Stimulated activated CD8-positive, alpha-beta memory T cell treated with anti-CD3 and anti-CD28 coated beads, Interleukin-15, amount 100 ng/mL, for 48 hours (primary cell): Measurements from ENCODE around the gene MAPK13.

ENCODE experiments used
- DNase-seq, 2 donors: peaks; one replicate each; pipeline ENCODE4 v3.0.0-alpha.2; 2020; ENCODE audit warnings: low read depth in 2 of 2

Gene MAPK13

DNA sequence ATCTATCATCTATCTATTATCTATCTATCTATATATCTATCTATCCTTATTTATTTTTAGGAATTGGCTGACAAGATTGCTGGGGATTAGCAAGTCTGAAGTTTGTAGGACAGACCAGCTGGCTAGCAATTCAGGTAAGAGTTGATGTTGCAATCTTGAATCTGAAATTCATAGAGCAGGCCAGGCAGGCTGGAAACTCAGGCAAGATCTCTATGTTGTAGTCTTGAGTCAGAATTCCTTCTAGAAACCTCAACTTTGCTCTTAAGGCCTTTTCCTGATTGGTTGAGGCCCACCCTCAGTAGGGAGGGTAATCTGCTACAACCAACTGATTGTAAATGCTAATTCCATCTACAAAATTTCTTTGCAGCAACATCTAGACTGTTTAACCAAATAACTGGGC is 19.2 kb downstream of the MAPK13 start:
- DNase-seq = no peak

GRCh38 chr6:36150283-36150682 is 20.0 kb downstream of the MAPK13 start:
- no peak for DNase-seq

DNA sequence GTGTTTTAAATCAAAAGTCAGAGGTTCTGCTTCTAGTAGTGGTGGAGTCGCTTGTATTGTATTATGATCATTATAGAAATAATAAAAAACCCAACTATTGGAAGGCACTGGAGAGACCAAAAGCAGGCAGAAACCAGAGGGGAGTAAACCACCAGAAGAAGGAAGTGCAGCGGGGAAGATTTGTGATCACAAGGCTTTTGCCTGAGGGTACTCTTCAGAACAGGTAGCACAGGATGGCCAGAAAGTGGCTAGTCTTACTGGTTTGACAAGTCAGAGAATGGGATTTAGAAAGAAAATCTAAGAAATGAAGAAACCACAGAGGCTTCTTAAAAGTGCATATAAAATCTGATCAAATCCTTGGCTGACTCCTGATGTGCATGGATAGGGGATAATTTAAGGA is 24.0 kb downstream of the MAPK13 start:
- DNase-seq = no peak

DNA sequence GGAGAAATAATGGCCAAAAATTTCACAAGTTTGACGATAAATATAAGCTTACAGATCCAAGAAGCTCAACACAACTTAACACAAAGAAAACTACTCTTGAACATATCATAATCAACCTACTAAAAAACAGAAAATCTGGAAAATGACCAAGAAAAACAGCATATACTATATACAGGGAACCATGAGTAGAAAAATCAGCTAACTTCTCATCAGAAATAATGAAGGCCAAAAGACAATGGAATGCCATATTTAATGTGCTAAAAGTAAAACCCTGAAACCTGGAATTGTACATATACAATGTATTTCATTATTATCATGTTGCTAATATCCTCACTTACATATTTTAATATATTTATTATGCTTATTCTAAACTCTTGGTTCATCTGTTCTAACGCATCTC is 25.3 kb downstream of the MAPK13 start:
- DNase-seq = no peak

GRCh38 chr6:36160147-36160760 is 29.9 kb downstream of the MAPK13 start:
- DNase-seq = no peak

DNA sequence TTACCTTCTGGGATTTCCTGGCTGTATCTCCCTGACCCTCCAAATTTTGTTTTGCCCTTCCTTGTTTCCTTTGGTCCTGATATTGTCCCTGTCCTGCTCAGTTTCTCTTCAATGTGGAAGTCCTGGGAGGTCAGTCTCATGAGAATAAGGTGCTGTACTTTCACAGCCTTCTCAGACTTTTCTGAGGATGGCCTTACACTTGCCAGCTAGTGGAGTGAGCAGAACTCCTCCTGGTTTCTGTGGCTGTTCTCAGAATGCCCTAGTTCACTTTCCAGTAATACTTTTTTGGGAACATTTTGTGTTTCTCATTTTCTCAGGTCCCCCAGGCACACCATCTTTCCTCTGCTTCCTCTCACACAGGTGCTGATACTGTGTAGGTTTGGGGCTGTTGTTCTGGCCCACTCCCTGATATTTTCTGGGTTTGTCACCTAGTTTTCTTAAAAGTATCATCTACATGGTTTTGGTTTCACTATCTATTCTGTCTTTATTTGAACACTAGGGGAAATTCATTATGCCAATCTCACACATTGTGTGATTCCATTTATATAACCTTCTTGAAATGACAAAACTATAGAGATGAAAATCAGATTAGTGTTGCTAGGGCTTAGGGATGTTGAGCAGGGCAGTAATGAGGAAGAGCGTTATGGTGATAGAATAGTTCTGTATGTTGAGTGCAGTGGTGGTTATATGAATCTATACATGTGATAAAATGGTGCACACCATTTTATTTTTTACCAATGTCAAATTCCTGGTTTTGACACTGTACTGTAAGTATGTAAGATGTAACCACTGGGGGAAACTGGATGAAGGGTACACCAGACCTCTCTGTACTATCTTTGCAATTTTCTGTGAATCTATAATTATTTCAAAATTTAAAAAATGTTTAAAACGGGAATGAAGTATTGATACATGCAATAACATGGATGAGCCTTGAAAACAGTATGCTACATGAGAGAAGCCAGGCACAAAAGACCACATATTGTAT is 39.0 kb downstream of the MAPK13 start:
- no peak for DNase-seq

DNA sequence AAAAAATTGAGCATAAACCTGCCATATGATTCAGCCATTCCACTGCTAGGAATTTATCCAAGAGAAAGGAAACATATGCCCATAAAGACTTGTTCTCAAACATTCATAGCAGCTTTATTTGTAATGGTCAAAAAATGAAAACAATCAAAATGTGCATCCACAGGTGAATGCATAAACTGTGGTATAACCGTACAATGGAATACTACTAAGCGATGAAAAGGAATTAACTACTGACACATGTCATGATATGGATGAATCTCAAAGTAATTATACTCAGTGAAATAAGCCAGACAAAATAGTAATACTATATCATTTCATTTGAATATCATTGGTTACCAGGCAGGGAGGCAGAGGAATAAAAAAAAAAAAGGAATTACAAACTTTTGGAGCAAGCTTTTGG is 40.4 kb downstream of the MAPK13 start:
- DNase-seq = no peak

DNA sequence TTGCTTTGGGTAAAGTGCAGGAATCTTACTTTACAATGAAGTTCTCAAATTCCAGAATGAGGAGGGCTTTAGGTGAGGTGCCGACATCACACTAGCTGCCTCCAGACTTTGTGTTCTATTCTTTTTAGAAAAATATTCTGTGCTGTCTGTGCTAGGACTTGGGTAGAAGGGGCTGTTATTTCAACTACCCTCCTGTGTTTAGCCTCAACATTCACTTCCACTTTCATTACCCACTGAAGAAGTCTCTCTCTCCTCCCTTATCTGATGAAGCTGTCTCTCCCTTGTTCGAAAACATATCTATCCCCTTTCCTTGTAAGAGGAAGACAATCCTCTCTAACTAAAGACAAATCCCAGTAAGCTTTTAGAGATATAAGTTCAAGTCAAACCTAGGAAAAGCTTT is 41.3 kb downstream of the MAPK13 start:
- DNase-seq = no peak

GRCh38 chr6:36177166-36177565 is 46.9 kb downstream of the MAPK13 start:
- no peak for DNase-seq

DNA sequence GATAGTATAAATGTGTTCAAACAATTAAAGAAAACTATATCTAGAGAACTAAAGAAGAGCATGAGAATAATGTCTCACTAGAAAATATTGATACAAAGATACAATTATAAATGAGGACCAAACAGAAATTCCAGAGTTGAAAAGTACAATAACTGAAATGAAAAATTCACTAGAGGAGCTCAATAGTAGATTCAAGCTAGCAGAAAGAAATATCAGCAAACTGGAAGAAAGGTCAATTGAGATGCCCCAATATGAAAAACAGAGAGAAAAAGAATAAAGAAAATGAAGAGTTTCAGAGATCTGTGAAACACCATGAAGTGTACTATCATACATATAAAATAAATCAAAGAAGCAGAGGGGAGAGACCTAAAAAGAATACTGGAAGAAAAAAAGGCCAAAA is 48.2 kb downstream of the MAPK13 start:
- DNase-seq = no peak

- DNase-seq = no peak
These were observed 49.8 kb downstream of the MAPK13 start for GRCh38 chr6:36180126-36180525.

GRCh38 chr6:36184311-36184710 is 54.0 kb downstream of the MAPK13 start:
- no peak for DNase-seq

DNA sequence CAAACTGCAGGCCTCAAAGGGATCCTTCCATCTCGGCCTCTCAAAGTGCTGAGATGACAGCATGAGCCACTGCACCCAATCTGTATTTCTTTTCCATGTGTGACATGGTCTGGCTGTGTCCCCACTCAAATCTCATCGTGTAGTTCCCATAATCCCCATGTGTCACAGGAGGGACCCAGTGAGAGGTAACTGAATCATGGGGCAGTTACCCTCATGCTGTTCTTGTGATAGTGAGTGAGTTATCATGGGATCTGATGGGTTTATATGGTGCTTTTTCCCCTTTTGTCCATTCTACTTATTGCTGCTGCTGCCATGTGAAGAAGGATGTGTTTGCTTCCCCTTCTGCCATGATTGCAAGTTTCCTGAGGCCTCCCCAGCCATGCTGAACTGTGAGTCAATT is 55.9 kb downstream of the MAPK13 start:
- DNase-seq = no peak

GRCh38 chr6:36187446-36187845 is 57.1 kb downstream of the MAPK13 start:
- no peak for DNase-seq
